Skin epidermis (tissue), 12 donors: ENCODE measurements around the gene PDE4D.
A peak's percentile ranks its signal among the peaks of the same experiment; 100 is the strongest.

ENCODE experiments used
- H3K27ac ChIP-seq, 21 experiments: fragments of 200-600 bp; sonication (generic) in 11 of 21; one replicate each; pipeline ENCODE4 v1.5.0; 2020; ENCODE audit warnings: mild to moderate bottlenecking in 3 of 21, inconsistent platforms in 2 of 21, moderate library complexity in 2 of 21
- H3K4me3 ChIP-seq, 7 experiments: fragments of 200-600 bp; sonication (generic) in 2 of 7; one replicate each; pipeline ENCODE4 v1.5.0; 2020; ENCODE audit warnings: inconsistent platforms in 2 of 7, mild to moderate bottlenecking in 2 of 7, moderate library complexity in 1 of 7

PDE4D gene

GRCh38 chr5:59301727-59302126 is 591.8 kb downstream of the PDE4D start:
- Histone ChIP-seq H3K27ac (no peak overlapping the region), H3K4me3 (no peak overlapping the region)

GRCh38 chr5:59300930-59301329 is 592.6 kb downstream of the PDE4D start:
- H3K4me3 ChIP-seq: no peak overlapping the region
- no peak overlapping the region for H3K27ac ChIP-seq

DNA sequence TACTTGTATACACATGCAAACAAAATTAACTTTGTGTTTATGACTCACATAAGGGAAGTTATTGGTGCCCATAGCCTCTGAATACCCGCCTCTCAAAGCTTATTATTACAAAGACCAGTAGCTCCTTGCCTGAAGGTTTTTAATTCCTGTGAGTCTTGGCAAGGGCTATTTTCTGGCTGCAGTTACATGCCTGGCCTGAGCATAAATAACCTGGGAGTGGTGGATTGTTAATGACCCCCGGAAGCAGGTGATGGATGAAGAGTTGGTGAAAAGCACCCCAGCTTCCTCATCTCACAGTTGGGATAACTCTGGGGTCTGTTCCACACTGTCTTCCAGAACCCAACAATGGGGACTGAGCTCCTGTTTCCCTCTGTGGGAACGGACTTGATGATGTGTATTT is 594.5 kb downstream of the PDE4D start:
- H3K27ac ChIP-seq: no peak overlapping the region

DNA sequence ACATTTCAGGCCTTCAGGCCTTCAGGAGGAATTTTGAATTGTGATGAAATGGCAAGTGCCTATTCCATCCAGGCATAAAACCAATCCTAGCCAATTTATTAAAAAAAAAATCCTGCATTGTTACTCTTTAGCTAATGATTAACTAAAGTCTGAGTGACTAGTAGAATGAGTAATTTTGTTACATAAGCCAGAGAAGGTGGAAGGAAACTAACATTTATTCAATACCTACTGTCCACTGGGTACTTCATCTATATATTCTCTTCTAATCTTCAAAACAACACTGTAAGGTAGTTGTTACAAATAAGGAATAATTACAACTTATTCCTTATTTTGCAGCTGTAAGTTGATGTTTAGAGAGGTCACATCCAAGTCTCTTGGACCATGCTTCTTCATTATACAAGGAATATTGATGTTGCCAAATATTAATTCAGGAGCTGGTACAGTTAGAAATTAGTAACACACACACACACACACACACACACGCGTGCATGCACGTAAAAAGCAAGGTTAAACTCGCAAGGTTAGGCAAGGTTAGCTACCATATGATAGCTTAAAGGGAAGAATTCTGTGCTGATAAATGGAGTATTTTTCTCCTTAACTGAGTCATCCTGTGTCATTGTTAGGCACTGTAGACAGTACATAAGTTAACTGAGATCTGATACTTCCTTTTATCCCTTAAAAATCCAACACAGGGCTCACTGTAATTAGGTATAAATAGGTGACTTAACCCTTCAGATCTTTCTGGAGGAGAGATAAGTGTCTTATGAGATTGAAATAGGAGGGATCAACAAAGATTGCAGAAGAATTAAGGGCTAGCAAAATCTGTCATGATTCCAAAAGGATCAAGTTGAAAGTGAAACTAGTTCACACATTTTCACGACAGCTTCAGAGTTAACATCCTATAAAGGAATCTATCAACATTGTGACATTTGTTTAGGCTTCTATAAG is 596.9 kb downstream of the PDE4D start:
- H3K4me3 ChIP-seq: peak overlapping the region in 3 of 7 experiments; percentile 9 to 26 (median 15)
- H3K27ac ChIP-seq: peak overlapping the region in 18 of 21 experiments; percentile 2 to 73 (median 62)

More for the DNA sequence above, 594.5 kb downstream of the PDE4D start:
- no peak overlapping the region for H3K4me3 ChIP-seq

- H3K4me3 ChIP-seq: no peak overlapping the region
- no peak overlapping the region for H3K27ac ChIP-seq
These were observed 599.8 kb downstream of the PDE4D start for GRCh38 chr5:59293700-59294099.

DNA sequence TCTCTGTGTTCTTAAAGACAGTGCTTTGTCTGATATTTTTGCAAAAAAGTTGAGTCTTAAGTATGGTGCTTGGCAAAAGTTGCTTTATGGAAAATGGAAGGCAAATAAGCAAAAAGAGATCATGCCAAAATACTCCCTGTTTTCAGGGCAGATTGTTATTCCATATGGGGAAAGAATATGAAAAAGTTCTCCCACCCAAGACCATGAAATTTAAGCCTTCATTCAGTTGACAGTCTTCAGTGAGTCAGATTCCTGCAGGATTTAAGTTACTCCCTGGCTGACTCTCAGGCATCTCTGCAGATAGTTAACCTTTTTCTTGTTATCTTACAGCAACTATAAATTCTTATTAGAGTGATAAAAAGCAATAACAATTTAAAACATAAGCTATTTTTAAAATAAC is 601.6 kb downstream of the PDE4D start:
- Histone ChIP-seq H3K27ac (no peak overlapping the region), H3K4me3 (no peak overlapping the region)

GRCh38 chr5:59287884-59288283 is 605.6 kb downstream of the PDE4D start:
- no peak overlapping the region for H3K4me3 ChIP-seq
- H3K27ac ChIP-seq: no peak overlapping the region

DNA sequence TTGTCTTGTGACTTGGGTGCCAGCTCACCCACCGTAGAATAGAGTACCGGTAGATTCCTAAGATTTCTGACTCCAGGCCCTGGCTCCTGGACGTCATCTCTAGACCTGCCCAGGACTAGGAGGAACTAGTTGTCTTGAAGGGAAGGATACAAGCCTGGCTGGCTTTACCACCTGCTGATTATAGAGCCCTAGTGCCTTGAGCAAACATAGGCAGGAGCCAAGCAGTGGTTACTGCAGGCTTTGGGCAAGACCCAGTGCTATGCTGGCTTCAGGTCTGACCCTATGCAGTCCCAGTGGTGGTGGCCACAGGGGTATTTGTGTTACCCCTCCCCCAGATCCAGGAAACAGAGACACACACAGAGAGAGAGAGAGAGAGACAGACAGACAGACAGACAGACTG is 606.2 kb downstream of the PDE4D start:
- H3K4me3 ChIP-seq: no peak overlapping the region
- no peak overlapping the region for H3K27ac ChIP-seq

DNA sequence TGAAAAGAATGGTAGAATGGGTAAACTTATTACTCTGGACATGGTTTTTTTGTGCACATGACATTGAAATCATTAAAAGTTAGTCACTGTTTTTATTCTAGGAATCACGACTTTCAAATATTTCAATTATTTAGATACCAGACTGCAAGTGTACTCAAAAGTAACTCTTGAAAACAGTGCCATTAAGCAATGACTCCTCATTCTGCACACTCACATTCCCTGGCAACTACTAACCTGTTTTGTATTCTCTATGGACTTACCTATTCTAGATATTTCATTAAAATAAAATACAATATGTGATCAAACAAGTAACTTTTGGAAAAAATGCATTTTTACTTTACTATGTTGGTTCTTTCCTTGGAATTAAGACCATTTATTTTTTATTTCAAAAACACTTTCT is 607.0 kb downstream of the PDE4D start:
- Histone ChIP-seq H3K27ac (no peak overlapping the region), H3K4me3 (no peak overlapping the region)

DNA sequence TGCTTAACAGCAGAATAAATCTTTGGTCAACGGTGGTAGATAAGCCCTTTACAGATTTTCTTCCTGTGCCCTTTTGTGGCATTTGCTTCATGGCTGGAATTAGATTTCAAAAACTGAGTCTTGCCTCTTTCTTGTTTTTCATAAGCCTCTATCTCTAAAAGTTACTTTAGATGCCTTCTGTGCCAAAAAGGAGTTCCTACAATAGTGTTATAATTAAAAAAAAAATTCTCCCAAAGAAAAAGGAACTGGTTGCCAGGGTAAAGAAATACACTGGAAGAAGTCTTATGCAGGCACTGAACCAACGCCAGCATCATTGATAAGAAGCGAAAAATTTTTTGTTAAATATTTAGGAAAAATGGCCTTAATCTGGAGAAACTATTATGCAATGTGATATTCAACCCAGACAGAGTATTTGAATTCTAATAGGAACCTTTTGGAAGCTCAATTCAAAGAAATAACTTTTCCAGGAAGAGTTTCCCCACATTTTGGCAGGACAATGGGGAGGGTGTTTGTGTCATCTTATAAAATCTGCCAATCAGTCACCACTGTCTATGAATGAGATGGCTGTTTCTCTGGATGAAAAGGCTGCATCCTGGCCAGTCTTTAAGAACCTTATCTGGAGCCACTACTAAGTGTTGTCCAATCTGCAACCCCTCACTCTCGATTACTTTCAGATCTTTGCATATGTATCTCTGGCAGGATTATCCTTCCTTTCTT is 608.1 kb downstream of the PDE4D start:
- H3K27ac ChIP-seq: no peak overlapping the region
- no peak overlapping the region for H3K4me3 ChIP-seq

GRCh38 chr5:59282726-59283125 is 610.8 kb downstream of the PDE4D start:
- no peak overlapping the region for H3K4me3 ChIP-seq

GRCh38 chr5:59279979-59280378 is 613.5 kb downstream of the PDE4D start:
- Histone ChIP-seq H3K27ac (no peak overlapping the region), H3K4me3 (no peak overlapping the region)

More at GRCh38 chr5:59282726-59283125, 610.8 kb downstream of the PDE4D start:
- H3K27ac ChIP-seq: no peak overlapping the region

DNA sequence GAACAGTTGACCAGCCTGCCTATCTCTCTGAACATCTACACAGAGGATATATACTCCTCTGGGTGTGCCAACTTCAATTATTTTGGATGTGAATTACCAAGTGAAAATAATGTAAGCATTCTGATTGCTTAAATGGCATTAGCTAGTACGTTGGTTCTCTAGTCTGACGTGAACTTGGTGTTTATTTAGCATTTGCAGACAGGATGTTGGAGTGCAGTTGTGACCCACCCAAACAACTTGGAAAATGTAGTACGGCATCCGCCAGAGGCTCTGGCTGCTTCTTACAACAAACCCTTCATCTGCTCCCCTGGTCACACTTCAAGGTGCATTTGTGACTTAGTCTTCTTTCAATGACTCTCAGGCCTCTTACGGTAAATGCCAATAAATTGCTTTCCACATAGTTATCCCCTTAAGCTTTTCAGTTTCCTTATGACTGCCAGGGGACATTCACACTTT is 616.6 kb downstream of the PDE4D start:
- H3K4me3 ChIP-seq: no peak overlapping the region
- H3K27ac ChIP-seq: peak overlapping the region in 4 of 21 experiments; percentile 33 to 82 (median 54)

GRCh38 chr5:59276325-59276675 is 617.2 kb downstream of the PDE4D start:
- peak overlapping the region in 2 of 7 experiments; percentile 34 to 38 for H3K4me3 ChIP-seq
- peak overlapping the region in 9 of 21 experiments; percentile 18 to 82 (median 62) for H3K27ac ChIP-seq

GRCh38 chr5:59275510-59276324 is 617.8 kb downstream of the PDE4D start:
- H3K4me3 ChIP-seq: peak overlapping the region; percentile 13 to 38 (median 25)
- H3K27ac ChIP-seq: peak overlapping the region in 15 of 21 experiments; percentile 2 to 82 (median 42)

DNA sequence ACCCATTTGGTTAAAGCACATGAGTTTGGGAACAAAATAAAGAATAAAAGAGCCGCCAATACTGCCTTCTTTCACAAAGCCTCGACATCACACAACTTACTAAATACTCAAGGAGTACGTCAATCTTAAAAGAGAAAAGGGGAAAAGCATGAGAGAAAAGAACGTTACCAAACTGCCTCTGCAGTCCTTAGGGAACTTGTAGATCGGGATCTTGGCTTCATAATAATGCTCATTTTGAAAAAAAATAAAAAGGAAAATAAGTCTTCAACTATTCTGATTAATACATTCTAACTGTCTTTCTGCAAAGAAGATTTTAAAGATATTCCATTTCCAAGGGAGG is 618.4 kb downstream of the PDE4D start:
- Histone ChIP-seq H3K4me3 (peak overlapping the region in 6 of 7 experiments; percentile 13 to 38 (median 26)), H3K27ac (peak overlapping the region in 10 of 21 experiments; percentile 2 to 82 (median 66))

- H3K27ac ChIP-seq: peak overlapping the region in 3 of 21 experiments; percentile 17 to 82 (median 59)
- peak overlapping the region in 2 of 7 experiments; percentile 34 to 38 for H3K4me3 ChIP-seq
These were observed 619.4 kb downstream of the PDE4D start for GRCh38 chr5:59274106-59274636.

DNA sequence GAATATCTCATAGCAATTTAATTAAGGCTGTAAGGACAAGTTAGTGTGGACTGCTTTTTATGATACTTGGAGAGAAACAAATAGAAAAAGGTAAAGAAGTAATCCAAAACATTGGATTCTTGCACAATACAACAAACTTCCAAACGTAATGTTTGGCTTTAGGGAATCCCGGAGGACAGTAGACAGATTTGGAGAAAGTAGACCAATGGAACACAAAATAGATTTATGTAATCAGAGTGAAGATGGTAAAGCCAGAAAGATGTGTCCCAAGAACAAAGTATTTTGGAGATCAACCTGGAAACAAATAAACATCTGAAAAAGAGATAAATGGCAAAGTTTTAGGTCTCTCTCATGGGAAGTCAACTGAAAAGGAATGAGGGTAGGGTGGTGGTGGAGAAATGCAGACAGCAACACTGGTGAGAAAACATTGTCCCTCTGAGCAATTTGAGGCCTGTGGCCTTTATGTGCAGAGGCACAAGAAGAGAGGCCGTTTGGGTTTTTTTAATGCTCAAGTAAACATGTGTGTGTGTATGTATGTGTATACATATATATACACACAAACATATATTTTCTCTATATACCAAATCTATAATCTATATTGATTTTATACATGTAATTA is 620.6 kb downstream of the PDE4D start:
- no peak overlapping the region for H3K4me3 ChIP-seq
- H3K27ac ChIP-seq: no peak overlapping the region

DNA sequence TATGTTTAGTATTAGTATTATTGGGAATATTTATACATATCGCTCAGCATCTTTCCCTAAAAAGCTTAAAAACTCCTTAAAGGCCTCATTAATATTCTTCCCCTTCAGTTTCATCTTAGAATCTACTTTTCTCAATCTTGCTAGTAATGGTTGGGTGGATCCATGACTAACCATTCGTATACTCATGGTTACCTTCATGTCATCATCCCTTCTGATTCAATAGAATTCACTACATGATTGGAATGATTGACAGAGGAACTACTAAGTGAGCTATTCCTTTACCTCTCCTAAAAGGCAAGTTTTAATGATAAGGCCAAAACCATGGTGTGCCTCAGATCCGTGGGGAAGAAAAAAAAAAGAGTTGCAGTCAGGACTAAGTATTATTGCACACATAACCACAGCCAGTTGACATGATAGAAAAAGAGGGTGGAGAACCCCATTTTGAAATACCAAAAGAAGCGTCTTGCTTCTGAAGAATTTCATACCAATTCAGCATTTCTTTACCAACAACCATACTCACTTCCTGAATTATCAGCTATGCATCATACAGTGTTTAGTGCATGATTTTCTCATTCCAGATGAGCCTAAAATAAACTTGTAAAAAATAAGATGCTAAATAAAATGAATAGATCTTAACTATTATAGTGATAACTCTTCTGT is 624.6 kb downstream of the PDE4D start:
- H3K27ac ChIP-seq: no peak overlapping the region
- H3K4me3 ChIP-seq: no peak overlapping the region
